NCI-H187 treated with DMSO at 0.1 percent for 48 hours (cell line): Measurements from ENCODE around the gene MAJIN.
"Not testable (repeated sequence)": the region's sequence is repeated elsewhere in the genome, so short reads cannot be mapped to it uniquely, and the experiment has no call there.

Experiments used
- DNase-seq: peaks from one replicate; lab custom pipeline; 2025; lab: John Stamatoyannopoulos, UW

The MAJIN gene

DNA sequence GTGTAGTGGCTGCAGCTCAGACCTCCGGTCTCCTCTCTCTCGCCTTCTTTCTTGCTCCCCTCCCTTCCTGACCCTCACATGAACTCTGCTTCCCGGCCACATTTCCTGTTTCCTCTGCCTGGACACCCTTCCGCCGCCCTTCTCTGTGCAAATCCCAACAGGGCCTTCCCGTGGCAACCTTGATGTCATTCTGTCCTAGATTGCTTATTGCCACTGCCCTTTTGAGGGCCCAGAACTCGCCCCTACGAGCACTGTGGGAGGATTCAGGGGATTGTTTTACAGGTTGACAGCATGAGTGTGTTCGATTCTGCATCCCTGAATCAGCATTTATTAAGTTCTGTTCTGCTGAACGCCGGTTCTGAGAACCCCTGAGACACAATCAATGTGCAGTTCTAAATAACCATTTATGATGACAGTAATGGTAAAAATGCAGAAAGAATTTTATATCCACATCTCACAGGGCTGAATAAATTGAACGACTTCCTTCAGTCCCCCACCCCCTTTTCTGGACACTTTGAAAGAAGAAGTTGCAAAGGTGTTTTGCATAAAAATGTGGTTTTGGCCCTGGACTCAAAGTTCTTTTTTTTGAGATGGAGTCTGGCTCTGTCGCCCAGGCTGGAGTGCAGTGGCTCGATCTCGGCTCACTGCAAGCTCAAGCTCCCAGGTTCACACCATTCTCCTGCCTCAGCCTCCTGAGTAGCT lies 18.5 kb upstream of the MAJIN start:
- no peak for DNase-seq

- no peak for DNase-seq
These were observed 17.5 kb upstream of the MAJIN start for GRCh38 chr11:64989416-64989815.

- no peak for DNase-seq
These were observed 16.3 kb upstream of the MAJIN start for GRCh38 chr11:64987998-64988854.

DNA sequence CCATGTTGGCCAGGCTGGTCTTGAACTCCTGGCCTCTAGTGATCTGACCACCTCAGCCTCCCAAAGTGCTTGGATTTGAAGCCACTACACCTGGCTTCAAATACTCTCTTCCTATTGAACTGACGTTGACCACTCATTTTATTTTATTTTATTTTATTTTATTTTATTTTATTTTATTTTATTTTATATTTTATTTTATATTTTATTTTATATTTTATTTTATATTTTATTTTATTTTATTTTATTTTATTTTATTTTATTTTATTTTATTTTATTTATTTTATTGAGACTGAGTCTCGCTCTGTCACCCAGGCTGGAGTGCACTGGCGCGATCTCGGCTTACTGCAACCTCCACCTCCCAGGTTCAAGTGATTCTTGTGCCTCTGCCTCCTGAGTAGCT lies 11.4 kb upstream of the MAJIN start:
- not testable (repeated sequence) for DNase-seq

- DNase-seq = no peak
These were observed 4.7 kb upstream of the MAJIN start for GRCh38 chr11:64976651-64977050.

- no peak for DNase-seq
These were observed 2.2 kb upstream of the MAJIN start for GRCh38 chr11:64974124-64974523.

DNA sequence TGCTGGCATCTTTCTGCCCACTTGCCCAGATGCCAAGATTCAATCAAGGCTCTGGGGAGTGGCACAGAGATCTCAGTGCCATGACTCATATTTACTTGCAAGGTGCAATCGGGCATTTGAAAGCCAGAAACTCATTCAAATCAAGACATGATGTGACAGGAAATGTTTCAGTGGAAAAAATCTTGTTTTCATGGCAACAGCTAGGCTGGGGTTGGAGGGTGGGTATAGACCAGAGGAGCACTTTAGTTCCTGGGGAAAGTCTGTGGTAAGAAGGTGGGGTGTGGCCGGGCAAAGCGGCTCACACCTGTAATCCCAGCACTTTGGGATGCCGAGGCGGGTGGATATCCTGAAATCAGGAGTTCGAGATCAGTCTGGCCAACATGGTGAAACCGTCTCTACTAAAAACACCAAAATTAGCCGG lies 1.2 kb downstream of the MAJIN start:
- no peak for DNase-seq

DNA sequence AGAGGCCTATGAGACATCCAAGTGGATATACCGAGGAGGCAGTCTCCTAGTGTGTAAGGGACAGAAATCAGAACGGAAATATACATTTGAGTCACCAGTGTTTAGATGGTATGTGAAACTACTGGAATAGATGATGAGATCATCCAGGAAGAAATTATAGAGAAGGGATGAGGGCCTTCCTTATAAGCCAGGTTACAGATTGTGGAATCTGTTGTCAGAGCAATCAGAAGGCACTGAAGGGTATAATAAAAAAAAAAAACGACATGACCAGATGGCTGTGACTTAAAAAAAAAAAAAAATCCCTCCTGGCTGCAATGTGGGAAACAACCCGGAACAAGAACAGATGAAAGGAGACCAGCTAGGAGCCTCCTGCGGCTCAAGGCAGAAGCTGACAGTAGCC lies 2.7 kb downstream of the MAJIN start:
- DNase-seq = no peak

DNA sequence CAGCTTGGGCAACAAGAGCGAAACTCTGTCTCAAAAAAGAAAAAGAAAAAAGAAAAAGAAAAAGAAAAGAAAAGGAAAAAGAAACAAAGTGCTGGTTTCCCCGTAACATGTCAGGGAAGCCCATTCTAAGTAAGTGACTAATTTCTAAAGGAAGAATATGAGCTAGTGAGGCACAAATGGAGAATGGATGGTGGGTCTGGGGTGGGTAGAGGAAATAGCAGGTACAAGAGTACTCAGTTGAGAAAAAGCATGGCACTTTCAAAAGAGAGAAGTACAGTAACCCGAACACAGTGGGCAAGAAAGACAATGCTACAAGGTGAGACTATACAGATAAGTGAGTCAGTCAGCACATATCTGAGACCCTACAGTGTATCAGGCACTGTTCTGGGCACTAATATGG lies 4.5 kb downstream of the MAJIN start:
- DNase-seq = no peak

- no peak for DNase-seq
These were observed 8.8 kb downstream of the MAJIN start for GRCh38 chr11:64963072-64963631.

DNA sequence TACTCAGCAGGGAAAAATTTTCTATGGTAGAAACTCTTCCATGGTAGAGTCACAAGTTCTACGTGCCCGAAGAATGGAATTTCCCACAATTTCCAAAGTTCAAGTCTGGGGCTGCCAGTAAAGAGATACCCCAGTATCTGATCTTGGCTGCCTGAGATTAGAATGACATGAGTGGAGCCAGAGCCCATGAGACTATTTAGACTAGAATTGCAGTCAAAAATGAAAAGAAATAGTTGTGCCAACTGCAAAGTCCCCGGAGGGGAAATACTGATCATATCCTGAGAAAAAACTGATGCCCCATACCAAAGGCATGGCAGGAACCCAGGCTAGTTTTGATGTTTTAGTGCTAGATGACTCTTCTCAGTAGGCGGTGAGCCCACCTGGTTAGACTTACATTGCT lies 11.2 kb downstream of the MAJIN start:
- DNase-seq = no peak

- no peak for DNase-seq
These were observed 12.4 kb downstream of the MAJIN start for GRCh38 chr11:64959498-64959897.

DNA sequence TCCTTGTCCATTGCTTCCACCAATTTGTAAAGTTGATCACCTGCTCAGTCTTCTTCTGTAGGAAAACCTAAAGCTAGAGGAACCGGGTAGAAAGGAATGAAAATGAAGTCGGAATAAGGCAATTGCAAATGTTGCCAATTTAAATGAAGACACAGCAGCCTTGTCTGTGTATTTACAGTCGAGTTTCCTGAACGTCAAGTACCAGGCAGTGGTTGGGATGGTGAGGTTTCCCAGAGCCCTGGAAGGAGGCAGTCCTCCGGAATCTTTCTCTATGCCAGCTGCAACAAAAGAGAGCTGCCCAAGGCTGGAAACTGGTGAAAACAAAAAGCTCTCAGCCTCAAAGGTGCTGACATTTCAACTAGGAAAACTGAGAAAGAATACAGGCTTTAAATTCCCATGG lies 17.7 kb downstream of the MAJIN start:
- no peak for DNase-seq

GRCh38 chr11:64951529-64951928 lies 20.4 kb downstream of the MAJIN start:
- DNase-seq = no peak

- DNase-seq = no peak
These were observed 24.6 kb downstream of the MAJIN start for GRCh38 chr11:64947208-64947814.

- no peak for DNase-seq
These were observed 35.4 kb downstream of the MAJIN start for GRCh38 chr11:64936539-64936938.

- no peak for DNase-seq
These were observed 36.4 kb downstream of the MAJIN start, which contains the start of gene GPHA2 for GRCh38 chr11:64935359-64936081. Gene GPHA2, minus strand, starts transcription at chr11:64935893. Its CDS starts 433 bp downstream, at chr11:64935460.

GRCh38 chr11:64934682-64935358 lies 37.1 kb downstream of the MAJIN start:
- no peak for DNase-seq

GRCh38 chr11:64933935-64934681 lies 37.8 kb downstream of the MAJIN start:
- DNase-seq = no peak

GRCh38 chr11:64933213-64933934 lies 38.5 kb downstream of the MAJIN start:
- DNase-seq = no peak
